OCI-LY3 (cell line): Measurements from ENCODE around the gene USB1.

Experiments
- EZH2phosphoT487 ChIP-seq: fragments of 200-600 bp; shearing (Covaris generic); IDR thresholded peaks from 2 replicates; pipeline ENCODE4 v1.6.1; 2018; ENCODE audit warnings: antibody characterized with exemption, mixed run types, low read depth
- TF ChIP-seq, protein P1 (sequence below): fragments of 200-600, 300-600 bp; sonication (generic); IDR thresholded peaks from 2 replicates; pipeline ENCODE4 v1.5.1; 2014; ENCODE audit warnings: antibody characterized with exemption, low read length, low read depth

- no peak for TF ChIP-seq EZH2phosphoT487
- TF ChIP-seq, protein P1, sequence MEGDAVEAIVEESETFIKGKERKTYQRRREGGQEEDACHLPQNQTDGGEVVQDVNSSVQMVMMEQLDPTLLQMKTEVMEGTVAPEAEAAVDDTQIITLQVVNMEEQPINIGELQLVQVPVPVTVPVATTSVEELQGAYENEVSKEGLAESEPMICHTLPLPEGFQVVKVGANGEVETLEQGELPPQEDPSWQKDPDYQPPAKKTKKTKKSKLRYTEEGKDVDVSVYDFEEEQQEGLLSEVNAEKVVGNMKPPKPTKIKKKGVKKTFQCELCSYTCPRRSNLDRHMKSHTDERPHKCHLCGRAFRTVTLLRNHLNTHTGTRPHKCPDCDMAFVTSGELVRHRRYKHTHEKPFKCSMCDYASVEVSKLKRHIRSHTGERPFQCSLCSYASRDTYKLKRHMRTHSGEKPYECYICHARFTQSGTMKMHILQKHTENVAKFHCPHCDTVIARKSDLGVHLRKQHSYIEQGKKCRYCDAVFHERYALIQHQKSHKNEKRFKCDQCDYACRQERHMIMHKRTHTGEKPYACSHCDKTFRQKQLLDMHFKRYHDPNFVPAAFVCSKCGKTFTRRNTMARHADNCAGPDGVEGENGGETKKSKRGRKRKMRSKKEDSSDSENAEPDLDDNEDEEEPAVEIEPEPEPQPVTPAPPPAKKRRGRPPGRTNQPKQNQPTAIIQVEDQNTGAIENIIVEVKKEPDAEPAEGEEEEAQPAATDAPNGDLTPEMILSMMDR, result no peak
Observed at GRCh38 chr16:58027161-58027915, 26.1 kb downstream of the USB1 start.
